NCI-H345 treated with DMSO at 0.1 percent for 48 hours (cell line): Measurements from ENCODE around the gene TEX35.

Experiments used
- DNase-seq: peaks from one replicate; lab custom pipeline; 2025; ENCODE audit not compliant: unreplicated experiment; lab: John Stamatoyannopoulos, UW

TEX35 gene

DNA sequence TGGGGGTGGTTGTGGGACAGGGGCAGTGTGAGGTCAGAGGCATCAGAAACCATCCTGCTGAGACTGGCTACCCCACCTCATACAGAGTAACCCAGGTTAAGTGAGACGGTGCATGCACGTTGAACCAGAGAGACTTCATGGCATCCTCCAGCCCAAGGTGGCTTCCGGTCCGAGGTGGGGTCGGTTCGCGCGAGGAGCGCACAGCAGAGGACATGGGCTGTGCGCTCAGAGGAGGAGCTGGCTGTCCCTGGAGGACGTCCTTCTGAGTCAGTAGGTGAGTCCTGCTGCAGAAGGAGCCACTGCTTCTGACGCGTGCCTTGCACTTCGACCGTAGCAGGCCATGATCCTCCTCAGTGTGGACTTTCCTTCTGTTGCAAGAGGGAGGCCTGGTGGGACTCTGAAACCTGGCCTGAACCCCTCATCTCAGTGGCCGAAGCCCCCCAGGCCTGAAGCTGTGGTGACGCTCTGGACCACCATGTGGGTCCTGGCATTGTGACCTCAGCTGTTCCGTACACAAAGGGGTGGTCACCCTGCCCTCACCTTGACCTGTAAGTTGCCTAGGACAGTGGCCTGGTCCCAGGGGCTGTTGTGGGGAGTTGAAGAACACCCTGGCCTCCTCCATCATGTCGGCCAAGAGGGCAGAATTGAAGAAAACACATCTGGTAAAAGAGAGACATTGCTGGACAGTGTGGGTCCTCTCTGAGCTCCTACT lies at the start of gene TEX35:
Gene TEX35, plus strand, starts transcription at position 544 of the 712 bp plus-strand sequence. Its CDS starts 80 bp downstream, at position 624.
- no peak for DNase-seq

GRCh38 chr1:178464141-178464540 lies 48.8 kb upstream of the TEX35 start:
- DNase-seq: no peak

DNA sequence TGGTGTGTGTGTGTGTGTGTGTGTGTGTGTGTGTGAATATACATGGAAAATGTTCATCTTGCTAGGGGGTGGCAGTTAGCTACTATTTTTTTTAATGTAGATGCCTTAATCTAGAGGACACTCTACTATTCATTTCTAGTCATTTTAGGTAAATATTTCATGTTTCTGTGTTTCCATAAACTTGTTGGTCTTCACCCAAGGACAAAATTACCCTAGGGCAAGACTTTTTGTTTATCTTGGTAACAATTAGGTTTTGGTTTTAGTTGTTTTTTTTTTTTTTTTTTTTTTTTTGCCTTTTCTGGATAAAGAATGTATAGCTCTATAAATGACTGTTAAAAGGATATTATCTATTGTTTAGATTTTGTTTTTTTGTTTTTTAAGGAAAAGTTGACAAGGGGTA lies 48.3 kb upstream of the TEX35 start:
- DNase-seq: no peak

DNA sequence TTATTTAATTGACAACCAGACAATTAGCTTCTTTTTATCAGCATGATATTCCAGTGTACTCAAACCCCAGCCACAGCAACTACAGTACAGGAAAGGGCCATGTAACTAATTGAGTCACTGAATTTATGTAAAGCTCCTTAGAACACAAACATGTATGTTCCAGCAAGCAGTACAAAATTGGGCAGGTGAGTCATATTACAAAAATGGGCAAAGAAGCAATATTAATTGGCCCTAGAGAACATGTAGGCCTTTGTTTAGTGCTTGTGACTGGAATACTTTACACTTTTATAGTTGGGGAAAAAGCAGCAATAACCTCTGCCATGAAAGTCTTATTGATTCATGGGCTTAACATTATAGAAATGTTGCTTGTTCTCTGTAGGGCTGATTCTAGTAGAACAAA lies 47.9 kb upstream of the TEX35 start:
- DNase-seq: no peak

DNA sequence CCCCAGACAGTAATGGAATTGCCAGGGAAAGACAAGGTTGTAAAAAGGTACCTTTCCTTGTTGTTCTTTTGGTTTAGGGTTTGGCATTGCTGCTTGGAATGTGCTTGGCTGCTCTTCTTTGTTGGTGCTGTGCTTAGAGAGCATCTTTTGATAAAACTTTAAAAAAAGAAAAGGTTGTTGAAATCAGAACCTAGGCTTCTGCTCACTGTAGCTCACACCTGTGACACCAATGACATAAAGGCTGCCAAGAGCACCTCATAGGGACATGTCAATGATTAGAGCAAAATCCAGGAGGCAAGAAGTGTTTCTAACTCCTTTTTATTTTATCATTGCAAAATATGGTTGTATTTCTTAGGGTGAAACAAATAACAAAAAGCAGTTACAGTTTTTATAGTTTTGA lies 45.1 kb upstream of the TEX35 start:
- DNase-seq: no peak

DNA sequence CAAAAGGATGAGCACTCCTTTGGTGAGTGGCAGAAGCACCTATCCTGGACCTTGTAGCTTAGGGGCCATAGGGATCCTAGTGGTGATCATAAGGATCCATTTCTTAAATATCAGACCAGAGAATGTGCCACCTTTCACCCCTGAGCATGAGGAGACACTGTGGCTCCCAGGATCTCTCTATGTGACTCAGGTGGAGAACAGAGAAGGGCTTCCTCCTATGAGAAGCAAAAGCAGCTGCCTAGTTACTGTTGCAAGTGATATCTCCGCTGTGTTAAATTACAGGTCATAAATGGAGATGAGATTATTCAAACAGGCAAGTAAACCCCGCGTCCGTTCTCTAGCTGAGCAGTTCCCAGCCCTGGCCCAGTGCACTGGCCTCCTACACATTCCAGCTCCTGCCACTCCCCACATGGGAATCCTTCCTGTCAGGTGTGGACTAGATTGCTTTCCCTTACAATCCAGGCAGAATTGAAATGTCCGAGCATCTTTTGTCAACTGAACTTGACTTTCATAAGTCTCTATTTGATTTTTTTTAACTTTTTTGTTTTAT lies 42.4 kb upstream of the TEX35 start:
- no peak for DNase-seq

DNA sequence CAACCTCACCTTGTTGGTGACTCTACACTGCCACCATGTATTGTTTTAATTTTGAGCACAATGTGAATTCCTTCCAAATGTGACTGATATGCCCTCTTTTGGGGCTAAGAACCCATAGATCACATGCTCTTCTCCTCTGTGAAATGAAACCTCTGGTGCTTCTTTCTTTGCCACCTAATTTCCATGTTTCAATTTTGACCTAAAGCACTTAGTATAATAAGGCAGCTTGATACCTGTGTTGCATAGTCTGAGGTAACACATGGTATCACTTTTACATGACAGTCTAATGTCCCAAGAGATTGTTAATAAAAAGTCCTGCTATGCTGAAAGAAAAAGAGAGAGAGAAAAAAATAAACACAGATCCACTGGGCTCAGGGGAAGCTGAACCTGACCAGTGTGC lies 40.4 kb upstream of the TEX35 start:
- no peak for DNase-seq

DNA sequence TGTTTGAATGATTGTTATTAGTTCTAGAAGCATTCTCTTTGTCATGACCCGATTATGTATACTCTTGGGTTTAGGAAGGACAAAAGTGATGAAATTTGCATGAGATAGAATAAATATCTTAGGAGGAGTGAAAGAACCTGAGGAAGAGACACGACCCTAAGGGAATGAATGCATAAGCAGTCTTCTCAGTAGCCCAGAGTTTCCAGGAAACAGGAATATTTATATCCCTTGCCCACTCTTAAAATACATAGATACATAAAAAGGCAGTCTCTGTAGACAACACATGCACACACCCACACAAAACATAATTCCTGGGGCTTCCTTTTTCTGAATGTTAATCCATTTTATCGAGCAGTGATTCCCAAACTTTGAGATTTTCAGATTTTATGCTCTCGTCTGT lies 35.5 kb upstream of the TEX35 start:
- DNase-seq: no peak

DNA sequence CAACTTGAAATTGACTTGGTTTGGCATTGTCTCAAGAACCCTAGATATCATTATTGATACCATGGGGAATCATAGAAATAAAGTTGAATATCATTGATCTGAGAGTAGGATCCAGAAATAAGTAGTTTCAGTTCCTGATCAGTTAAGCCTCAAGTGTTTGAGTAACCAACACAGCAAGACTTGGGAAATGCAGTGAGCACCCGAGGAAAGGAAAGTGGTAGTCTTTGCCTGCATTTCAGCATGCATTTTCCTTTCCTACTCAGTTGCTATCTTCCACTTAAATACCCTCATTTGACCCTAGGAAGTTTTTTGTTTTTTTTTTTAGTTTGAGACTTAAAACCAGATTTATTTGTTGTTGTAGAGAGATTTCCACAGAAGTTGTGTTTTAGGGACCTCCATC lies 35.1 kb upstream of the TEX35 start:
- DNase-seq: no peak

DNA sequence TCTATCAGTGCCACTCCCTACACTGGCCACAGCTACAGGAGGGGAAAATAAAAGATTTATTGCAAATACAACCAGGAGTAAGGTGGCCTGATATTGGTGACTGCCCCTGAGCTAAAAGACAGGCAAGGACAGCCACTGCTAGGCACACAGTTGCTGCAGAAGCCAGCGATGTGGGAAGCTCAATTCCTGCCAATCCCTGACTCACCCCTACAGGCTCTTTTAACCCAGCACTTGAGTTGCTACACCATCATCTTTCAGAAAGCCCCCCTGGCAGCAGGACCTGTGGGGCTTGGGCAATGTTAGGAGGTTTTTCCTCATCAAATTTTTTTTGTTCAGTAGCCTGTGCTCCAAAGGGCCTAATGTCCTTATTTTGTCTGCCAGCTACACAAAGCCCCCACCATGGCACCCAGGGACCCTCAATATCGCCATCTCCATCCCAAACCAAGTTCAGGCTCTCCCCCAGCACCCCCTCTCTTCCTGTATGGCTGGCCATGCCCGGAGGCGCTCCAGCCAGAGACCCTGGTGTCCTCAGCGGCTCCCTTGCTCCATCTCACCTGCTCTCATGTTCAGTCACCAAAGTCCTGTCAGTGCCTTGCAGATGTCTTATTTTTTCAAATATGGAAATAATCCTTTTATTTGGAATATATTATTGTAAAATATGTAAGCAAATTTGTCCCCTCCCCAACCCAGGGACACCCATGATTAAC lies 29.5 kb upstream of the TEX35 start:
- DNase-seq: no peak

DNA sequence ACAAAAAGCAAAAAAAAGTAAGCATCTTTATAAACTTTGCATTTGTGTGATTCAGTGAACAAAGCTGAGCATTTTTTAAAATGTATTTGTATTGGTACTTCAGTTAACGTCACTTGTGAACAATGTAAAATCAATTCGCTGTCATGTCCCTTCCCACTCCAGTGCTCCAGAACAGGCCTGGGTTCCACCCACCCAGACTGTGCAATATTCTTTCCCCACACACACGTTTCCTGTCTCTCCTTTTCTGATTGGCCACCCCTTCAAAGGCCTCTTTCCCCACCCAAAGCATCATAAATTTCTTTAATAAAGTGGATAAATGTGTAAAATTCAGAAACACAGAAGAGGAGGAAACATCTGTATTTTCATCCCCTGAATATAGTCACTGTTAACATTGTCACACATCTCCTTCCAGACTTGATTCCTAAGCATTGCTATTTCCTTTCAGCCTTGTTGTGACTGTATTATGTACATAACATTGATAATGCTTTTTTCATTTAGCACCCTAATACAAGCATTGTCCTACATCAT lies 28.1 kb upstream of the TEX35 start:
- no peak for DNase-seq

- DNase-seq: no peak
These were observed 27.3 kb upstream of the TEX35 start for GRCh38 chr1:178485541-178485981.

GRCh38 chr1:178486100-178487069 lies 26.5 kb upstream of the TEX35 start:
- DNase-seq: no peak

DNA sequence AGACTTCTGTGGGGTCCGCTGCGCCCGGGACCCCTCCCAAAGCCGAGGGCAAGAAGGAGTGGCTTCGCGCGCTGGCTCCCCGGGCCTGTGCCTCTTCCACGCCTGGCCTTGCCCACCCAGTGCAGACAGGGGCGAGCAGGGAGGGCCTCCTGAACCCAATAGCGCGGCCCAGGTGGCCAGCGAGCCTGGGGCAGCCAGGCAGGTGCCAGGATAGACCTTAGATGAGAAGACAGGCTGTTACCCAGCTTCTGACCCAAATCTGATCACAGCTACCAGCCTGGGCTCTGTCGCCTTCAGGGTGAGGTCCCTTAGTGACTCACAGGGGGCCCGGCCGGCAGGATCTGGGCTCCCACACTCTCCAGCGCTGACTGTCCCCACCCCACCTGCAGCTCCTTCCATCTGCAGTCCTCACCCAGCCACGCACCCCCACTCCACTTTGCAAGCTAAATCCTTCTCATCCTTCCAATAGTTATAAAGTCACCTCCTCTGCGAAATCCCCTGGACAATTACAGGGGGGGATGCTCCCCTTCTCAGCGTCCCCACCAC lies 25.8 kb upstream of the TEX35 start:
- DNase-seq: no peak

- no peak for DNase-seq
These were observed 24.5 kb upstream of the TEX35 start for GRCh38 chr1:178488393-178488792.

GRCh38 chr1:178489399-178489798 lies 23.5 kb upstream of the TEX35 start:
- no peak for DNase-seq

DNA sequence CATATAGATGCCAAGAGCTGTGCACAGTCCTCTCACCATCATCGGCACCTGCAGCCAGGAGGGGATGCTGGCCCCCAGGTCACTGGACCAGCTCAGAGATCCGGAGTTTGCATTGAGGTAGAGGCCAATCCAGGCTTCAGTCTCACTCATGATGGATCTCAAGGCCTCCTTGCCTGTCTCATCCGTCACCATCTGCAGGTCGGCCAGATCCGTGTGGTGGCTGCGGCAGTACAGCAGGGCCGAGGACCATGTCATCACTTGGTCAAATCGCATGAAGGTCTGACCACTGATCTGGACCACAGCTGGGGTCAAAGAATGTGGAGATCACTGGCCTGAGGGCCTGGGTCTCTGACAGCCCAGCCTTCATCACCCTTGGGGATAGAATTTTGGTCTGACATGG lies 22.8 kb upstream of the TEX35 start:
- DNase-seq: no peak

DNA sequence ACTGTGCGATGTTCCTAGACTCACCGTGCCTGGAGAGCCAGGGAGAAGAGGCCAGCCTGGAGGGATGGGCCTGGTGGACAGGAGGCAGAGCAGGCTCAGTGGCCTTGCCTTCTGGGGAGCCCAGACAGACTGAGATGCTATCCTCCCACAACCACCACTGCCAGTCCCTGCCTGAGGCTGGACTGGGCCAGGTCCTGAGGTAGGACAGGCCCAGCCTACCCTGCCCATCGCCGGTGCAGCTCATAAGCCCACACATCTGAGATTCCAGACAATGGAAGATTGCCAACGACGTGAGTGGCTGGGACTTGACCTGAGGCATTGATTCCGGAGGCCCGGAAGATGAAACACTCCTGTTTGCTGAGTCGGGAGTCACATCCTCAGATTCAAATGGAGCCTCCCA lies 21.9 kb upstream of the TEX35 start:
- no peak for DNase-seq

- DNase-seq: no peak
These were observed 21.2 kb upstream of the TEX35 start for GRCh38 chr1:178491721-178492120.

DNA sequence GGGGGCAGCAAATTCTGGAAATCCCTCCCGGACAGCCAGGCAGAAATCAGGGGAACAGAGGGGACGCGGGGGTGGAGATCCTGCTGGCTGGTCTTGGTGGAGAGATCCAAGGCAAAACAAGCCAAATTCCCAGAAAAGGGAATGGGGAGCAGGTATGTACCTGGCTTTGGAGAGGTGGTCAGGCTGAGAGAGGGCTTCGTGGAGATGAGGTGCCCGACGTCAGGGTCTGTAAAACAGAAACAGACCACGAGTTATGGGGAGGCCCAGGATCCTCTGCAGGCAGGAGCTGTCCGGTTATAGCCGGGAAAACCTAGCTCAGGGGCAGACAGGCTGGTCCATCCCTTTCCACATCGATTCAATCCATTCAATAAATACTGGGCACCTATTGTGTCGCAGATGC lies 20.6 kb upstream of the TEX35 start:
- DNase-seq: no peak

DNA sequence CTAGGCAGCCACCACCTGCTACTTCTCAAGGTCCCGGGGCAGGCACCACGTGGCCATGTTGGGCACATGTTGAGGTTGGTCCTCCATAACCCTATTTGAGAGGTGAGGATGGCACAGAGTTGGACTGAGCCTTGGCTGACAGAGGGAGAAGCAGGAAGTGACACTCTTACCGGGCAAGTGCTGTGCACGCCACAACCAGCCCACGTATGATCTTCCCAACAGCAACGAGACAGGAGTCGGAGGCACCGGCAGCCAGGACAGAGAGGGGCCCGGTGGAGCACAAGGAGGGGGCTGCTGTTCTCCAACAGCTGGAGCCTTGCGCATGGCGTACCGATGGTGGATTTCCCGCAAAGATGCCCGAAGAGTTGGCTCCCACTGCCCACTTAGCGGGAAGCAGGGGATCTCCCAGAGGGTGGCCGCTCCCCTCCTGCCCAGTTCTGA lies 19.6 kb upstream of the TEX35 start:
- DNase-seq: no peak
